T-cell (primary cell): ENCODE measurements around the gene RBM15B. TPM values are rescaled to one million over a fixed set of nuclear protein-coding genes. Genes with fewer than 3 reads are reported as not detected.
A peak's percentile ranks its signal among the peaks of the same experiment; 100 is the strongest.
"Not testable (repeated sequence)": the region's sequence is repeated elsewhere in the genome, so short reads cannot be mapped to it uniquely, and the experiment has no call there.

Experiments used
- ATAC-seq, 4 experiments: fragments of 200-7000 bp in 3 of 4; fragments of 150-1000 bp in 1 of 4; cut with Tn5 transposase; replicated peaks in 1 of 4; 1 replicate in 3 of 4; 2 replicates in 1 of 4; pipeline ENCODE4 v1.10.0; 2021; ENCODE audit warnings: moderate library complexity in 3 of 4, mild to moderate bottlenecking in 2 of 4, moderate number of reproducible peaks in 1 of 4
- CTCF ChIA-PET, 2 donors: fragments of 300-600 bp; sonication (Branson Sonifier 250); formaldehyde crosslinking; loops; one replicate each; lab custom pipeline; 2022; ENCODE audit warnings: antibody characterized with exemption in 2 of 2; lab: Charles Lee
- POLR2A ChIA-PET, 2 donors: fragments of 300-600 bp; sonication (Branson Sonifier 250); formaldehyde crosslinking; loops; one replicate each; lab custom pipeline; 2022; ENCODE audit warnings: antibody characterized with exemption in 2 of 2; lab: Charles Lee
- DNase-seq, 35 experiments: peaks; one replicate each; pipeline versions ENCODE4 v3.0.0 to v3.0.0-alpha.2; 2013 to 2023
- H3K27ac ChIP-seq: one replicate; pipeline ENCODE4 v1.5.1; 2013; ENCODE audit warnings: low read length
- H3K27me3 ChIP-seq, 2 experiments: replicated peaks in 1 of 2; 1 replicate in 1 of 2; 2 replicates in 1 of 2; pipeline versions ENCODE4 v1.6.1 to v1.7.0; 2013; ENCODE audit warnings: low read length in 1 of 2, mixed read lengths in 1 of 2; ENCODE audit not compliant: control insufficient read depth in 2 of 2, insufficient read depth in 2 of 2; ENCODE audit errors: extremely low read depth in 1 of 2
- H3K36me3 ChIP-seq, 2 donors: 1 replicate in 1 of 2; 2 replicates in 1 of 2; pipeline versions ENCODE4 v1.6.1 to v1.7.0; 2013; ENCODE audit warnings: low read length in 1 of 2; ENCODE audit not compliant: control insufficient read depth in 2 of 2, insufficient read depth in 1 of 2; ENCODE audit errors: extremely low read depth in 1 of 2
- H3K4me1 ChIP-seq, 2 experiments: 1 replicate in 1 of 2; 2 replicates in 1 of 2; pipeline versions ENCODE4 v1.6.1 to v1.7.0; 2013; ENCODE audit warnings: low read length in 2 of 2, mixed read lengths in 1 of 2; ENCODE audit not compliant: insufficient read depth in 2 of 2, control insufficient read depth in 1 of 2; ENCODE audit errors: extremely low read depth in 1 of 2
- H3K4me3 ChIP-seq, 2 donors: 1 replicate in 1 of 2; 2 replicates in 1 of 2; pipeline versions ENCODE4 v1.5.1 to v1.7.0; 2013; ENCODE audit warnings: mild to moderate bottlenecking in 2 of 2, low read length in 1 of 2, moderate library complexity in 1 of 2; ENCODE audit not compliant: control insufficient read depth in 1 of 2; ENCODE audit errors: extremely low read depth in 1 of 2
- H3K9me3 ChIP-seq: 2 replicates; pipeline ENCODE4 v1.7.0; 2013
- H3K27ac Mint-ChIP-seq, 2 donors: one replicate each; pipeline ENCODE4 v1.8.0; 2020 to 2021; ENCODE audit warnings: mild to moderate bottlenecking in 2 of 2, mixed read lengths in 2 of 2
- H3K27me3 Mint-ChIP-seq, 2 donors: one replicate each; pipeline ENCODE4 v1.8.0; 2021 to 2022; ENCODE audit warnings: mixed read lengths in 2 of 2
- H3K36me3 Mint-ChIP-seq: one replicate; pipeline ENCODE4 v1.8.0; 2021; ENCODE audit warnings: mixed read lengths
- H3K4me1 Mint-ChIP-seq, 3 donors: one replicate each; pipeline ENCODE4 v1.8.0; 2020 to 2022; ENCODE audit warnings: mixed read lengths in 3 of 3, mild to moderate bottlenecking in 1 of 3
- H3K4me3 Mint-ChIP-seq, 3 donors: one replicate each; pipeline ENCODE4 v1.8.0; 2020 to 2022; ENCODE audit warnings: mild to moderate bottlenecking in 3 of 3, mixed read lengths in 3 of 3, moderate library complexity in 3 of 3
- H3K9me3 Mint-ChIP-seq, 3 donors: one replicate each; pipeline ENCODE4 v1.8.0; 2020 to 2022; ENCODE audit warnings: mixed read lengths in 3 of 3
- WGBS: methylation state at CpG from one replicate; pipeline ENCODE4 v1.1.5; 2013; ENCODE audit warnings: missing lambda C conversion rate; ENCODE audit not compliant: insufficient coverage; 5-methylcytosine and 5-hydroxymethylcytosine counted together
- total RNA-seq, 35 experiments: library from RNA in 6 of 35; stranded (reverse) in 6 of 35; fragments of 120-200 nt in 1 of 35; gene quantifications; one replicate each; pipeline versions ENCODE4 v1.2.1 to v1.2.4 and lab custom pipeline; 2013 to 2026

RBM15B gene
- total RNA-seq, 5 donors from 2014 or later (not counting 1 experiment from before 2014, with no cell fraction given), result 29.2 to 41.3 (median 38.4) TPM

- H3K4me1 ChIP-seq, result peaks cover 20 to 46% of the 10 kb centered on the region in 2 experiments
- ATAC-seq (peak; percentile 95 to 97 (median 96)), DNase-seq (peak; percentile 90 to 99 (median 97))
- peak within 1 kb of the TSS; percentile 93 to 96 for H3K4me3 ChIP-seq
- H3K27me3 Mint-ChIP-seq, result no peaks in the 10 kb centered on the region
- H3K27ac ChIP-seq, result peak within 1 kb of the TSS; percentile 88
- H3K9me3 Mint-ChIP-seq, result no peaks in the 10 kb centered on the region
- CTCF ChIA-PET, result interaction anchor here (0.6 to 2.7 kb wide), 12 partner anchors 36 to 1138 kb away, joined by 3 to 17 read pairs (median 3); partner anchors contain the start of genes CISH (in 1 of the 2), DCAF1 (in 1 of the 2) and MAPKAPK3 (in 1 of the 2)
- H3K9me3 ChIP-seq, result no peaks in the 10 kb centered on the region
- H3K36me3 Mint-ChIP-seq, result peaks cover 11% of the 10 kb centered on the region
- under 1% methylated on average over 52 of the region's 65 CpGs for WGBS
- H3K4me1 Mint-ChIP-seq, result peaks cover 47 to 56% (median 49%) of the 10 kb centered on the region in 3 donors
- peaks cover 4 to 23% of the 10 kb centered on the region in 2 donors for H3K36me3 ChIP-seq
- peak within 1 kb of the TSS; percentile 99 for H3K27ac Mint-ChIP-seq
- POLR2A ChIA-PET, result interaction anchor here (0.5 to 1.2 kb wide), 6 partner anchors 11 to 1636 kb away, joined by 3 to 4 read pairs (median 4); partner anchors contain the start of gene DCAF1 (in 1 of the 2)
- H3K27me3 ChIP-seq, result no peaks in the 10 kb centered on the region
- H3K4me3 Mint-ChIP-seq, result peak within 1 kb of the TSS; percentile 98 to 99 (median 99)
Observed at GRCh38 chr3:51384726-51385473, 6.2 kb upstream of the RBM15B start, which contains the start of gene MANF. Gene MANF, plus strand, starts transcription at chr3:51385291. Its CDS starts 52 bp downstream, at chr3:51385343.

- no peaks in the 10 kb centered on the region for H3K9me3 Mint-ChIP-seq
- peak overlapping the region; percentile 69 for H3K27ac ChIP-seq
- H3K4me3 Mint-ChIP-seq, result peak overlapping the region; percentile 98 to 99 (median 99)
- H3K27ac Mint-ChIP-seq, result peak overlapping the region; percentile 94
- ChIA-PET CTCF (interaction anchor here (0.6 to 2.7 kb wide), 12 partner anchors 35 to 1182 kb away, joined by 3 to 17 read pairs (median 4); partner anchors contain the start of genes CISH (in 1 of the 2), DCAF1 (in 1 of the 2) and MAPKAPK3 (in 1 of the 2)), POLR2A (interaction anchor here (0.5 to 1.2 kb wide), 6 partner anchors 10 to 1636 kb away, joined by 3 to 4 read pairs (median 4); partner anchors contain the start of gene DCAF1 (in 1 of the 2))
- peak in 2 of 35 experiments; percentile 10 to 18 for DNase-seq
- WGBS, result 1% methylated on average over 14 of the region's 18 CpGs
- peaks cover 25 to 53% of the 10 kb centered on the region in 2 experiments for H3K4me1 ChIP-seq
- peaks cover 4 to 25% of the 10 kb centered on the region in 2 donors for H3K36me3 ChIP-seq
- H3K4me3 ChIP-seq, result peak overlapping the region; percentile 76 to 96
- ATAC-seq, result no peak
- peaks cover 52 to 63% (median 53%) of the 10 kb centered on the region in 3 donors for H3K4me1 Mint-ChIP-seq
- no peaks in the 10 kb centered on the region for H3K9me3 ChIP-seq
- H3K27me3 ChIP-seq, result no peaks in the 10 kb centered on the region
- no peaks in the 10 kb centered on the region for H3K27me3 Mint-ChIP-seq
- peaks cover 11% of the 10 kb centered on the region for H3K36me3 Mint-ChIP-seq
Observed at GRCh38 chr3:51385621-51386091, 5.4 kb upstream of the RBM15B start.

- Histone ChIP-seq H3K27ac (peak overlapping the region; percentile 69), H3K9me3 (no peaks in the 10 kb centered on the region), H3K36me3 (peaks cover 4 to 25% of the 10 kb centered on the region in 2 donors), H3K4me1 (peaks cover 26 to 56% of the 10 kb centered on the region in 2 experiments), H3K4me3 (peak overlapping the region; percentile 76 to 96), H3K27me3 (no peaks in the 10 kb centered on the region)
- ChIA-PET CTCF (interaction anchor here in 1 of 2 donors (0.6 to 2.7 kb wide), 6 partner anchors 154 to 1181 kb away, joined by 3 to 17 read pairs (median 4); partner anchors contain the start of genes CISH and MAPKAPK3), POLR2A (no interaction called here)
- no peaks in the 10 kb centered on the region for H3K9me3 Mint-ChIP-seq
- peaks cover 54 to 67% (median 55%) of the 10 kb centered on the region in 3 donors for H3K4me1 Mint-ChIP-seq
- WGBS, result 60% methylated on average over 1 of the region's 8 CpGs
- H3K36me3 Mint-ChIP-seq, result peaks cover 11% of the 10 kb centered on the region
- H3K4me3 Mint-ChIP-seq, result peak overlapping the region; percentile 98 to 99 (median 99)
- no peak for DNase-seq
- ATAC-seq, result no peak
- H3K27ac Mint-ChIP-seq, result peak overlapping the region; percentile 94
- H3K27me3 Mint-ChIP-seq, result no peaks in the 10 kb centered on the region
Observed at GRCh38 chr3:51386159-51386851, 4.8 kb upstream of the RBM15B start.

GRCh38 chr3:51386852-51387229 is 4.2 kb upstream of the RBM15B start:
- peaks cover 54 to 69% (median 55%) of the 10 kb centered on the region in 3 donors for H3K4me1 Mint-ChIP-seq
- POLR2A ChIA-PET, result no interaction called here
- H3K9me3 Mint-ChIP-seq, result no peaks in the 10 kb centered on the region
- H3K4me3 Mint-ChIP-seq, result peak overlapping the region; percentile 98 to 99 (median 99)
- DNase-seq, result no peak
- Histone ChIP-seq H3K4me1 (peaks cover 26 to 58% of the 10 kb centered on the region in 2 experiments), H3K27me3 (no peaks in the 10 kb centered on the region), H3K9me3 (no peaks in the 10 kb centered on the region), H3K27ac (peak overlapping the region; percentile 69), H3K36me3 (peaks cover 4 to 25% of the 10 kb centered on the region in 2 donors), H3K4me3 (no peak overlapping the region)
- H3K36me3 Mint-ChIP-seq, result peaks cover 11% of the 10 kb centered on the region
- WGBS, result 100% methylated on average over 3 of the region's 5 CpGs
- H3K27ac Mint-ChIP-seq, result peak overlapping the region; percentile 94
- no peaks in the 10 kb centered on the region for H3K27me3 Mint-ChIP-seq
- CTCF ChIA-PET, result no interaction called here
- no peak for ATAC-seq

- not testable (repeated sequence) for DNase-seq, H3K9me3 ChIP-seq, H3K4me3 ChIP-seq, H3K27me3 ChIP-seq, H3K9me3 Mint-ChIP-seq, H3K27ac ChIP-seq, ATAC-seq, H3K27me3 Mint-ChIP-seq
- H3K36me3 Mint-ChIP-seq, result peaks cover 11% of the 10 kb centered on the region
- ChIA-PET CTCF (interaction anchor here (0.6 to 1.1 kb wide), 5 partner anchors 113 to 1023 kb away, joined by 3 to 5 read pairs (median 4); partner anchors contain the start of gene CISH (in 1 of the 2)), POLR2A (interaction anchor here in 1 of 2 donors (0.5 kb wide), 1 partner anchor 15 kb away, joined by 4 read pairs; no protein-coding TSS in a partner anchor)
- 87% methylated on average over 3 of the region's 6 CpGs for WGBS
- peaks cover 28 to 62% of the 10 kb centered on the region in 2 experiments for H3K4me1 ChIP-seq
- peaks cover 4 to 27% of the 10 kb centered on the region in 2 donors for H3K36me3 ChIP-seq
- peak overlapping the region in 1 of 2 donors; percentile 51 for H3K27ac Mint-ChIP-seq
- peaks cover 54 to 70% (median 56%) of the 10 kb centered on the region in 3 donors for H3K4me1 Mint-ChIP-seq
- peak overlapping the region in 1 of 3 donors; percentile 98 for H3K4me3 Mint-ChIP-seq
Observed at GRCh38 chr3:51387281-51387680, 3.8 kb upstream of the RBM15B start.
